Activated naive CD4-positive, alpha-beta T cell treated with anti-CD3 and anti-CD28 coated beads, Interleukin-2, amount 50 U/mL, for 16 hours (primary cell): Measurements from ENCODE around the gene SLC4A2.
"Not testable (repeated sequence)": the region's sequence is repeated elsewhere in the genome, so short reads cannot be mapped to it uniquely, and the experiment has no call there.

Experiments used
- DNase-seq: peaks from one replicate; pipeline ENCODE4 v3.0.0-alpha.2; 2020

Gene SLC4A2

GRCh38 chr7:151026771-151027727, 32.3 kb upstream of the SLC4A2 start:
- not testable (repeated sequence) for DNase-seq

- not testable (repeated sequence) for DNase-seq
Measured at GRCh38 chr7:151027728-151028130, 31.7 kb upstream of the SLC4A2 start.

GRCh38 chr7:151028131-151028947, 31.1 kb upstream of the SLC4A2 start, which contains the start of gene ABCB8:
Gene ABCB8, plus strand, starts transcription at chr7:151028450. Its CDS starts 66 bp downstream, at chr7:151028516.
- DNase-seq, result peak; percentile 96

- no peak for DNase-seq
Measured at GRCh38 chr7:151028948-151029501, 30.4 kb upstream of the SLC4A2 start.

GRCh38 chr7:151031011-151031410, 28.4 kb upstream of the SLC4A2 start:
- no peak for DNase-seq

- no peak for DNase-seq
Measured at GRCh38 chr7:151032936-151033863, 26.2 kb upstream of the SLC4A2 start.

- DNase-seq, result no peak
Measured at GRCh38 chr7:151033864-151034249, 25.5 kb upstream of the SLC4A2 start.

- no peak for DNase-seq
Measured at GRCh38 chr7:151034312-151035025, 24.9 kb upstream of the SLC4A2 start.

- DNase-seq, result no peak
Measured at GRCh38 chr7:151035026-151035717, 24.2 kb upstream of the SLC4A2 start.

GRCh38 chr7:151035902-151036301, 23.5 kb upstream of the SLC4A2 start:
- DNase-seq, result no peak

GRCh38 chr7:151038951-151039849, 20.2 kb upstream of the SLC4A2 start:
- peak; percentile 63 for DNase-seq

- no peak for DNase-seq
Measured at GRCh38 chr7:151039850-151040548, 19.4 kb upstream of the SLC4A2 start.

GRCh38 chr7:151040616-151041375, 18.6 kb upstream of the SLC4A2 start:
- no peak for DNase-seq

GRCh38 chr7:151043449-151043848, 15.9 kb upstream of the SLC4A2 start:
- not testable (repeated sequence) for DNase-seq

- DNase-seq, result no peak
Measured at GRCh38 chr7:151043959-151044358, 15.4 kb upstream of the SLC4A2 start.

GRCh38 chr7:151045262-151045661, 14.1 kb upstream of the SLC4A2 start:
- no peak for DNase-seq

- DNase-seq, result no peak
Measured at GRCh38 chr7:151045967-151046366, 13.4 kb upstream of the SLC4A2 start.
